NB4 (cell line): ENCODE measurements around the gene KCTD6.

Source experiments
- MYC ChIP-seq: IDR thresholded peaks from 2 replicates; pipeline ENCODE4 v1.6.1; 2011; ENCODE audit warnings: low read depth, low read length
- POLR2A ChIP-seq: IDR thresholded peaks from 2 replicates; pipeline ENCODE4 v1.6.1; 2011; ENCODE audit warnings: mild to moderate bottlenecking; ENCODE audit not compliant: insufficient read length; ENCODE audit errors: extremely low read depth

DNA sequence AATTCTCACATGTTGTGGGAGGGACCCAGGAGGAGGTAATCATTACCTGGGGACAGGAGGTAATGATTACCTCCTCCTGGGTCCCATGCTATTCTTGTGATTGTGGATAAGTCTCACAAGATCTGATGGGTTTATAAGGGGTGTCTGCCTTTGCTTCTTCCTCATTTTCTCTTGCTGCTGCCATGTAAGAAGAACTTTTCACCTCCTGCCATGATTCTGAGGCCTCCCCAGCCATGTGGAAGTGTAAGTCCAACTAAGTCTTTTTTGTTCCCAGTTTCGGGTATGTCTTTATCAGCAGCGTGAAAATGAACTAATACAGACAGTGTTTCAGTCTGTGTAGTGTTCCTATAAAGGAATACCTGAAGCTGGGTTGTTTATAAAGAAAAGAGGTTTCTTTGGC lies 13.1 kb upstream of the KCTD6 start:
- TF ChIP-seq POLR2A (no peak), MYC (no peak)
